ENCODE measurements around the gene DMAC2. TPM values are rescaled to one million over a fixed set of nuclear protein-coding genes. Genes with fewer than 3 reads are reported as not detected.
"Not testable (repeated sequence)": the region's sequence is repeated elsewhere in the genome, so short reads cannot be mapped to it uniquely, and the experiment has no call there.

Gene DMAC2
- total RNA-seq, 1 donor from 2014 or later: 39.5 TPM

- peaks cover 11% of the 10 kb centered on the region for H3K36me3 ChIP-seq (ENCODE audit: control insufficient read depth, insufficient read depth, low read length)
- TF ChIP-seq CTCF (IDR thresholded peaks at IDR 0.05; ENCODE audit: insufficient read depth, low read length, severe bottlenecking): no peak
- DNase-seq (ENCODE audit: low read depth) (peak; percentile 73), FAIRE-seq (peak; percentile 70)
- no peak overlapping the region for H3K4me3 ChIP-seq (ENCODE audit: low read depth, low read length)
- no peaks in the 10 kb centered on the region for H3K27me3 ChIP-seq (ENCODE audit: control insufficient read depth, insufficient read depth, low read length)
Observed at GRCh38 chr19:41409288-41409687, 30.4 kb downstream of the DMAC2 start.

- H3K4me3 ChIP-seq (ENCODE audit: low read depth, low read length); H3K27me3 ChIP-seq (ENCODE audit: control insufficient read depth, insufficient read depth, low read length); FAIRE-seq; DNase-seq (ENCODE audit: low read depth); H3K36me3 ChIP-seq (ENCODE audit: control insufficient read depth, insufficient read depth, low read length): not testable (repeated sequence)
Observed at GRCh38 chr19:41408846-41409245, 30.9 kb downstream of the DMAC2 start.

- Histone ChIP-seq H3K27me3 (ENCODE audit: control insufficient read depth, insufficient read depth, low read length) (no peaks in the 10 kb centered on the region), H3K4me3 (ENCODE audit: low read depth, low read length) (no peak overlapping the region), H3K36me3 (ENCODE audit: control insufficient read depth, insufficient read depth, low read length) (peaks cover 7% of the 10 kb centered on the region)
- DNase-seq (ENCODE audit: low read depth): no peak
- no peak for TF ChIP-seq CTCF (IDR thresholded peaks at IDR 0.05; ENCODE audit: insufficient read depth, low read length, severe bottlenecking)
- FAIRE-seq: no peak
Observed at GRCh38 chr19:41408256-41408655, 31.5 kb downstream of the DMAC2 start.

GRCh38 chr19:41407271-41407670 lies 32.4 kb downstream of the DMAC2 start:
- Histone ChIP-seq H3K36me3 (ENCODE audit: control insufficient read depth, insufficient read depth, low read length) (peaks cover 5% of the 10 kb centered on the region), H3K4me3 (ENCODE audit: low read depth, low read length) (no peak overlapping the region), H3K27me3 (ENCODE audit: control insufficient read depth, insufficient read depth, low read length) (no peaks in the 10 kb centered on the region)
- DNase-seq (ENCODE audit: low read depth): no peak
- no peak for FAIRE-seq
- no peak for TF ChIP-seq CTCF (IDR thresholded peaks at IDR 0.05; ENCODE audit: insufficient read depth, low read length, severe bottlenecking)

GRCh38 chr19:41405776-41406175 lies 33.9 kb downstream of the DMAC2 start:
- TF ChIP-seq CTCF (IDR thresholded peaks at IDR 0.05; ENCODE audit: insufficient read depth, low read length, severe bottlenecking): no peak
- Histone ChIP-seq H3K4me3 (ENCODE audit: low read depth, low read length) (no peak overlapping the region), H3K36me3 (ENCODE audit: control insufficient read depth, insufficient read depth, low read length) (peaks cover 2% of the 10 kb centered on the region), H3K27me3 (ENCODE audit: control insufficient read depth, insufficient read depth, low read length) (no peaks in the 10 kb centered on the region)
- DNase-seq (ENCODE audit: low read depth) (no peak), FAIRE-seq (no peak)

GRCh38 chr19:41403181-41403970 lies 36.3 kb downstream of the DMAC2 start:
- Histone ChIP-seq H3K4me3 (ENCODE audit: low read depth, low read length) (no peak overlapping the region), H3K36me3 (ENCODE audit: control insufficient read depth, insufficient read depth, low read length) (no peaks in the 10 kb centered on the region), H3K27me3 (ENCODE audit: control insufficient read depth, insufficient read depth, low read length) (no peaks in the 10 kb centered on the region)
- no peak for TF ChIP-seq CTCF (IDR thresholded peaks at IDR 0.05; ENCODE audit: insufficient read depth, low read length, severe bottlenecking)
- FAIRE-seq (no peak), DNase-seq (ENCODE audit: low read depth) (no peak)

All from bronchial epithelial cell (primary cell).